ENCODE measurements around the gene FOCAD.

Gene FOCAD

GRCh38 chr9:20663133-20663532 lies 20.9 kb upstream of the FOCAD start:
- peaks cover 5% of the 10 kb centered on the region for H3K4me1 ChIP-seq (ENCODE audit: control insufficient read depth, insufficient read depth, low read depth, low read length)
- H3K4me2 ChIP-seq (ENCODE audit: low read length, poor library complexity, severe bottlenecking), result no peak overlapping the region
- no peak overlapping the region for H3K18ac ChIP-seq (ENCODE audit: low read depth in 1 of 2, low read length in 2 of 2)

GRCh38 chr9:20664501-20664900 lies 19.6 kb upstream of the FOCAD start:
- Histone ChIP-seq H2AK5ac (ENCODE audit: low read length, severe bottlenecking) (no peak overlapping the region), H2AFZ (ENCODE audit: low read depth, low read length) (no peak overlapping the region), H3K27ac (ENCODE audit: low read length, poor library complexity, severe bottlenecking) (no peak overlapping the region), H3K4ac (ENCODE audit: low read depth in 1 of 2, low read length in 2 of 2) (no peak overlapping the region), H3K27me3 (ENCODE audit: control insufficient read depth in 1 of 2, insufficient read depth in 1 of 2, low read length in 2 of 2) (no peaks in the 10 kb centered on the region), H3K4me1 (ENCODE audit: control insufficient read depth, insufficient read depth, low read depth, low read length) (peaks cover 2% of the 10 kb centered on the region), H2BK120ac (ENCODE audit: low read depth, low read length) (no peak overlapping the region), H3K4me3 (ENCODE audit: insufficient read depth in 1 of 2, low read depth in 1 of 2, low read length in 2 of 2) (no peak overlapping the region), H4K91ac (ENCODE audit: low read length) (no peak overlapping the region), H4K8ac (ENCODE audit: low read length) (no peak overlapping the region), H3K9ac (ENCODE audit: low read length) (no peak overlapping the region), H3K14ac (ENCODE audit: low read length in 2 of 2) (no peak overlapping the region), H3K36me3 (ENCODE audit: control insufficient read depth in 1 of 2, insufficient read depth in 2 of 2, low read depth in 1 of 2, low read length in 2 of 2) (no peaks in the 10 kb centered on the region), H3K4me2 (ENCODE audit: low read length, poor library complexity, severe bottlenecking) (no peak overlapping the region), H3K18ac (ENCODE audit: low read depth in 1 of 2, low read length in 2 of 2) (no peak overlapping the region), H2BK15ac (ENCODE audit: low read depth, poor library complexity, severe bottlenecking) (no peak overlapping the region), H2BK5ac (ENCODE audit: low read depth, low read length, poor library complexity, severe bottlenecking) (no peak overlapping the region), H3K9me3 (ENCODE audit: control insufficient read depth, low read length) (no peaks in the 10 kb centered on the region), H2BK12ac (ENCODE audit: low read length in 2 of 2) (no peak overlapping the region), H3K79me1 (replicated peaks; ENCODE audit: low read length, poor library complexity, severe bottlenecking) (peaks cover 9% of the 10 kb centered on the region), H3K23ac (ENCODE audit: low read length in 2 of 2) (no peak overlapping the region)
- 100% methylated on average over 1 of the region's 3 CpGs for WGBS
- no peak for DNase-seq

More at GRCh38 chr9:20663133-20663532, 20.9 kb upstream of the FOCAD start:
- no peak overlapping the region for H2BK120ac ChIP-seq (ENCODE audit: low read depth, low read length)
- no peak overlapping the region for H3K4me3 ChIP-seq (ENCODE audit: insufficient read depth in 1 of 2, low read depth in 1 of 2, low read length in 2 of 2)
- WGBS, result 90% methylated on average over 2 of the region's 2 CpGs
- H3K36me3 ChIP-seq (ENCODE audit: control insufficient read depth in 1 of 2, insufficient read depth in 2 of 2, low read depth in 1 of 2, low read length in 2 of 2), result no peaks in the 10 kb centered on the region
- no peak overlapping the region for H3K4ac ChIP-seq (ENCODE audit: low read depth in 1 of 2, low read length in 2 of 2)
- no peak overlapping the region for H2AFZ ChIP-seq (ENCODE audit: low read depth, low read length)
- DNase-seq, result no peak
- no peaks in the 10 kb centered on the region for H3K9me3 ChIP-seq (ENCODE audit: control insufficient read depth, low read length)
- H2BK12ac ChIP-seq (ENCODE audit: low read length in 2 of 2), result no peak overlapping the region
- H4K8ac ChIP-seq (ENCODE audit: low read length), result no peak overlapping the region
- H3K9ac ChIP-seq (ENCODE audit: low read length), result no peak overlapping the region
- no peak overlapping the region for H2BK5ac ChIP-seq (ENCODE audit: low read depth, low read length, poor library complexity, severe bottlenecking)
- H3K27ac ChIP-seq (ENCODE audit: low read length, poor library complexity, severe bottlenecking), result no peak overlapping the region
- no peaks in the 10 kb centered on the region for H3K27me3 ChIP-seq (ENCODE audit: control insufficient read depth in 1 of 2, insufficient read depth in 1 of 2, low read length in 2 of 2)
- no peak overlapping the region for H4K91ac ChIP-seq (ENCODE audit: low read length)
- H3K23ac ChIP-seq (ENCODE audit: low read length in 2 of 2), result no peak overlapping the region
- H3K14ac ChIP-seq (ENCODE audit: low read length in 2 of 2), result no peak overlapping the region
- no peak overlapping the region for H2AK5ac ChIP-seq (ENCODE audit: low read length, severe bottlenecking)
- H2BK15ac ChIP-seq (ENCODE audit: low read depth, poor library complexity, severe bottlenecking), result no peak overlapping the region
- peaks cover 6% of the 10 kb centered on the region for H3K79me1 ChIP-seq (replicated peaks; ENCODE audit: low read length, poor library complexity, severe bottlenecking)

- no peak overlapping the region for H3K23ac ChIP-seq (ENCODE audit: low read length in 2 of 2)
- H3K36me3 ChIP-seq (ENCODE audit: control insufficient read depth in 1 of 2, insufficient read depth in 2 of 2, low read depth in 1 of 2, low read length in 2 of 2), result no peaks in the 10 kb centered on the region
- no peak overlapping the region for H2BK15ac ChIP-seq (ENCODE audit: low read depth, poor library complexity, severe bottlenecking)
- H4K91ac ChIP-seq (ENCODE audit: low read length), result no peak overlapping the region
- WGBS, result 40% methylated on average over 3 of the region's 6 CpGs
- no peak overlapping the region for H2BK12ac ChIP-seq (ENCODE audit: low read length in 2 of 2)
- H2BK5ac ChIP-seq (ENCODE audit: low read depth, low read length, poor library complexity, severe bottlenecking), result no peak overlapping the region
- H3K14ac ChIP-seq (ENCODE audit: low read length in 2 of 2), result no peak overlapping the region
- no peak overlapping the region for H2BK120ac ChIP-seq (ENCODE audit: low read depth, low read length)
- no peak overlapping the region for H2AK5ac ChIP-seq (ENCODE audit: low read length, severe bottlenecking)
- H2AFZ ChIP-seq (ENCODE audit: low read depth, low read length), result no peak overlapping the region
- no peak overlapping the region for H3K18ac ChIP-seq (ENCODE audit: low read depth in 1 of 2, low read length in 2 of 2)
- no peak overlapping the region for H3K27ac ChIP-seq (ENCODE audit: low read length, poor library complexity, severe bottlenecking)
- H3K4ac ChIP-seq (ENCODE audit: low read depth in 1 of 2, low read length in 2 of 2), result no peak overlapping the region
- H3K4me3 ChIP-seq (ENCODE audit: insufficient read depth in 1 of 2, low read depth in 1 of 2, low read length in 2 of 2), result no peak overlapping the region
- H3K79me1 ChIP-seq (replicated peaks; ENCODE audit: low read length, poor library complexity, severe bottlenecking), result peaks cover 7% of the 10 kb centered on the region
- no peaks in the 10 kb centered on the region for H3K9me3 ChIP-seq (ENCODE audit: control insufficient read depth, low read length)
- no peak overlapping the region for H3K9ac ChIP-seq (ENCODE audit: low read length)
- no peak overlapping the region for H4K8ac ChIP-seq (ENCODE audit: low read length)
- H3K4me1 ChIP-seq (ENCODE audit: control insufficient read depth, insufficient read depth, low read depth, low read length), result no peaks in the 10 kb centered on the region
- H3K27me3 ChIP-seq (ENCODE audit: control insufficient read depth in 1 of 2, insufficient read depth in 1 of 2, low read length in 2 of 2), result no peaks in the 10 kb centered on the region
- no peak for DNase-seq
- H3K4me2 ChIP-seq (ENCODE audit: low read length, poor library complexity, severe bottlenecking), result no peak overlapping the region
Measured at GRCh38 chr9:20670395-20670794, 13.7 kb upstream of the FOCAD start.

GRCh38 chr9:20671635-20672034 lies 12.4 kb upstream of the FOCAD start:
- Histone ChIP-seq H3K27me3 (ENCODE audit: control insufficient read depth in 1 of 2, insufficient read depth in 1 of 2, low read length in 2 of 2) (no peaks in the 10 kb centered on the region), H3K4ac (ENCODE audit: low read depth in 1 of 2, low read length in 2 of 2) (no peak overlapping the region), H2BK15ac (ENCODE audit: low read depth, poor library complexity, severe bottlenecking) (no peak overlapping the region), H3K4me1 (ENCODE audit: control insufficient read depth, insufficient read depth, low read depth, low read length) (no peaks in the 10 kb centered on the region), H4K8ac (ENCODE audit: low read length) (no peak overlapping the region), H3K23ac (ENCODE audit: low read length in 2 of 2) (no peak overlapping the region), H2BK12ac (ENCODE audit: low read length in 2 of 2) (no peak overlapping the region), H3K4me3 (ENCODE audit: insufficient read depth in 1 of 2, low read depth in 1 of 2, low read length in 2 of 2) (no peak overlapping the region), H2AFZ (ENCODE audit: low read depth, low read length) (no peak overlapping the region), H3K9me3 (ENCODE audit: control insufficient read depth, low read length) (no peaks in the 10 kb centered on the region), H3K79me1 (replicated peaks; ENCODE audit: low read length, poor library complexity, severe bottlenecking) (peaks cover 9% of the 10 kb centered on the region), H2AK5ac (ENCODE audit: low read length, severe bottlenecking) (no peak overlapping the region), H2BK120ac (ENCODE audit: low read depth, low read length) (no peak overlapping the region), H2BK5ac (ENCODE audit: low read depth, low read length, poor library complexity, severe bottlenecking) (no peak overlapping the region), H3K18ac (ENCODE audit: low read depth in 1 of 2, low read length in 2 of 2) (no peak overlapping the region), H4K91ac (ENCODE audit: low read length) (no peak overlapping the region), H3K27ac (ENCODE audit: low read length, poor library complexity, severe bottlenecking) (no peak overlapping the region), H3K4me2 (ENCODE audit: low read length, poor library complexity, severe bottlenecking) (no peak overlapping the region), H3K14ac (ENCODE audit: low read length in 2 of 2) (no peak overlapping the region), H3K9ac (ENCODE audit: low read length) (no peak overlapping the region), H3K36me3 (ENCODE audit: control insufficient read depth in 1 of 2, insufficient read depth in 2 of 2, low read depth in 1 of 2, low read length in 2 of 2) (no peaks in the 10 kb centered on the region)
- 83% methylated on average over 4 of the region's 4 CpGs for WGBS
- no peak for DNase-seq
